LNCAP (cell line): Measurements from ENCODE around the gene CKAP5.

Experiments
- TF ChIP-seq, protein P1 (sequence below): fragments of 450-650 bp; IDR thresholded peaks from 2 replicates; pipeline ENCODE4 v1.5.1; 2017; ENCODE audit warnings: mild to moderate bottlenecking

The CKAP5 gene

DNA sequence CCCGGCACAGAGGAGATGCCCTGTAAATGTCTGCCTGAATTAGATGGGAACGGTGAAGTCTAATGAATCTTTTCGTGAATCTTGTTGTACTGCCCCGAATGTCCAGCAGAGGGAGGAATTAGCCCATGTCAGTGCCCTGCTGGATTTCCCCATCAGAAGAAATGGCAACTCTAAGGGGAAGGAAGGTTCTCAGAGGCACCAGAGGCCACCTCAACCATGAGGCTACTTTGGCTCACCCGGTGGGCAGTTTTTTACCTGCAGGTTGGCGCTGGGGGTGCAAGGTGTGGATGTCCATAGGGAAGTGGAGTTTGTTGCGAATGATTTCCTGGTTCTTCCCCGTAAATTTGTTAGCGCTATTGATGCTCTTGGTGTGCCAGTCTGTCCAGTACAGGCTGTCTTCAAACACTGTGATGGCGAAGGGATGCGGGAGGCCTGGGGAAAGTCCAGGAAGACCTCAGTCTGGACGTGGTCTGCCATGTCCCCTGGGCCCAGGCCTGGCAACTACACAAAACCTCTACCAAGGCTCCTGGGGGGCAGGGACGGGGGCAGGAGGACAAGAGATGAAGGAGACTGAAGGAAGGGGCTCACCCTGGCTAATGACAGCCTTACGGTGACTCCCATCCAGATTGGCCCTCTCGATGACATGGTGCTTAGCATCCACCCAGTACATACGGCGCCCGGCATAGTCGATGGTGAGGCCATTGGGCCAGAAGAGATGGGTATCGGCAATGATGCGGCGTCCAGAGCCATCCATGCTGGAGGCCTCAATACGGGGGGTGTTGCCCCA, 43.8 kb upstream of the CKAP5 start:
- TF ChIP-seq, protein P1, sequence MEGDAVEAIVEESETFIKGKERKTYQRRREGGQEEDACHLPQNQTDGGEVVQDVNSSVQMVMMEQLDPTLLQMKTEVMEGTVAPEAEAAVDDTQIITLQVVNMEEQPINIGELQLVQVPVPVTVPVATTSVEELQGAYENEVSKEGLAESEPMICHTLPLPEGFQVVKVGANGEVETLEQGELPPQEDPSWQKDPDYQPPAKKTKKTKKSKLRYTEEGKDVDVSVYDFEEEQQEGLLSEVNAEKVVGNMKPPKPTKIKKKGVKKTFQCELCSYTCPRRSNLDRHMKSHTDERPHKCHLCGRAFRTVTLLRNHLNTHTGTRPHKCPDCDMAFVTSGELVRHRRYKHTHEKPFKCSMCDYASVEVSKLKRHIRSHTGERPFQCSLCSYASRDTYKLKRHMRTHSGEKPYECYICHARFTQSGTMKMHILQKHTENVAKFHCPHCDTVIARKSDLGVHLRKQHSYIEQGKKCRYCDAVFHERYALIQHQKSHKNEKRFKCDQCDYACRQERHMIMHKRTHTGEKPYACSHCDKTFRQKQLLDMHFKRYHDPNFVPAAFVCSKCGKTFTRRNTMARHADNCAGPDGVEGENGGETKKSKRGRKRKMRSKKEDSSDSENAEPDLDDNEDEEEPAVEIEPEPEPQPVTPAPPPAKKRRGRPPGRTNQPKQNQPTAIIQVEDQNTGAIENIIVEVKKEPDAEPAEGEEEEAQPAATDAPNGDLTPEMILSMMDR: peak; percentile 83

DNA sequence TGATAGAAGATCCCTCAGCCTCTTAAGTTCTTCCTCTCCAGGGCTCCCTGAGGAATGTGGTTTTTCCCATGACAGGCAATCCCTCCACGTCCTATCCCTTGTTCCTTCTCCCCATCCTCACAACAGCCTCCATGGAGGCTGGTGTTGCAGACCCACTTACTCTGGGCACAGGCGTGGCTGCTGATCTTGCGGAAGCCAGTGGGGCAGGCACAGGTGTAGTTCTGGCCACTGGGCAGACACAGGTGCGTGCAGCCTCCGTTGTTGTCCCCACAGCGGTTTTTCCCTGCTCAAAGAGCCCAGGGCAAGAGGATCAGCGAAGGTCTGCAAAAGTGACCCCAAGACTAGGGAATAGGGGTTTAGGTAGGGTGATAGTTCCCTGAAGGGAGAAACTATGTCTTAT, 43.2 kb upstream of the CKAP5 start:
- TF ChIP-seq, protein P1: no peak

DNA sequence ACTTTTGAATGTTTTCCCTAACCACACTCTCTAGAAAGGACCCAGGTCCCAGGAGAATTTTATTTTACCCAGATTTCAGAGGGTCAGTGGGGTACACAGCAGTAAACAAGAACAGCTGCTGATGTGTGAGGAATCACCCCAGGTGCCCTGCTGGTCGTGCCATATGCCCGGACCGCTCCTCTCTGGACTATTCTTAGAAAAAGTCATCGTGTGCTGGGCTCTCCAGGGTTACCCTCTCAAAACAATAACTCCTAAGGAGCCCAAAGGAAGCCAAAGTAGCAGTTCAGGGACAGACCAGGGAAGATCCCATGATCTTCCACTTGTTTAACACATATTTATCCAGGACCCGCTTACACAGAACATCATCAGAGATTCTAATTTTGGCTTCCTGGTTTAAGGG, 42.6 kb upstream of the CKAP5 start:
- TF ChIP-seq, protein P1: no peak

DNA sequence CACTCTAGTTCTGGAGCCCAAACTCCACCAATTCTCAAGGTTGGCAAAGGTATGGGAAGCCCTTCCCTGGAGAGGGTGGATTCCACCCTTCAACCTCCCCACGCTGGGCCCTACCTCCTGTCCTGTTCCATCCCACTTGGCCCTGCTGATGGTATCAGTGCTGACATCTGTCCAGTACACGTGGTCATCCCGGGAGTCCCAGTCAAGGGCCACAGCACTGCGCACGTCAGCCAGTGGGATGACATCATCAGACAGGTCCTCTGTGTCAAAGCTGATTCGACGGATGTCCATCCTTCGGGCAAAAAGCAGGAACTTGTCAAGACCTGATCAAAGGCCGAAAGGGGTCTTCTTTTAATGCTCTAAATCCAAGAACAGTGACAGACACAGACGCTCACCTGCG, 40.1 kb upstream of the CKAP5 start:
- TF ChIP-seq, protein P1: no peak

DNA sequence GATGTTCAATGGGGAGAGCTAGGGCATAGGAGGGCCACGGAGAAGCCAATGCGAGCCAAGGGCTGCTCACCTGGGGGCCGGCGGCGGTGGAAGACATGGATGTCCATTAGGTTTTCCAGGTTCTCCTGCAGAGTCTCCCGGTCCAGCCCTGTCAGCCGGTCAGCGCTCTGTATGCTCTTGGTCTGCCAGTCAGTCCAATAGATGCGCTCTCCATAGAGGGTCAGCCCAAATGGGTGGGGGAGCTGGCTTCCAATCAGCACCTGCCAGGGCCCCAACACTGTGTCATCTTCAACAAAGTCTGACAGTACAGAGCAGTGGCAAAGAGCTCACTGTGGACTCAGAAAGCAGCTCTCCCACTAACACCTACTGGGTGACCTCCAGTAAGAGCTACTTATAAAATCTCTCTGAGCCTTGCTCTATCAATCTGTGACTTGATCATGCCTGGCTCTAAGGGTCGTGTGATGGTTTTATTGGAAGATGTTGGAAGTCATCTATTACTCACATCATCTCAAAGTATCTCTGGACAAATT, 33.0 kb upstream of the CKAP5 start:
- TF ChIP-seq, protein P1: no peak

DNA sequence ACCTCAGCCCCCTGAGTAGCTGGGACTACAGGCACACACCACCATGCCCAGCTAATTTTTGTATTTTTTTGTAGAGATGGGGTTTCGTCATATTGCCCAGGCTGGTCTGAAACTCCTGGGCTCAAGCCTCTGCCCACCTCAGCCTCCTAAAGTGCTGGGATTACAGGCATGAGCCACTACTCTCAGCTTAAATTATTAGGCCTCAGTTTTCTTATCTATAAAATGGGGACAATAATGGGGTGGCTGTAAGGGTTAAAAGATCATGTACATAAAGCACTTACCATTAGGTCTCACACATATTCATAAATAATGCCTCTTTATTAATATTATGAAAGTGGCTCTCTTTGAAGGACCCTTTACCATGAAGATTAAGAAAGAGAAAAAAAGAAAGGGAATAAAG, 31.5 kb upstream of the CKAP5 start:
- TF ChIP-seq, protein P1: no peak

DNA sequence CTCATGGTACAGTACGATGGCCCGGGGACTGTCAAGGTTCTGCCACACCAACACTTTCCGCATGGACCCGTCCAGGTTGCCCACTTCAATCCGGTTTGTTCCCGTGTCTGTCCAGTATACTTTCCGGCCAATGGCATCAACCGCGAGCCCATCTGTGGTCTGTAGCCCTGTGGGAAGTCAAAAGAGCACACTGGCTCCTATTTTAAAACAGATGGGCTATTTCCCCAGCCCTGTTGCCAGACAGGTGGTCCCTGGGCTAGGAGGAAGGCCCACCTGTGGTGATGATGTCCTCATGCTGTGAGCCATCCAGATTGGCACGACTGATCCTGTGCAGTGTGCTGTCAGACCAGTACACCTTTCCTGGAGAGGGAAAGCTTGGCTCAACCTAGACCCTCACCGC, 30.4 kb upstream of the CKAP5 start:
- TF ChIP-seq, protein P1: no peak

DNA sequence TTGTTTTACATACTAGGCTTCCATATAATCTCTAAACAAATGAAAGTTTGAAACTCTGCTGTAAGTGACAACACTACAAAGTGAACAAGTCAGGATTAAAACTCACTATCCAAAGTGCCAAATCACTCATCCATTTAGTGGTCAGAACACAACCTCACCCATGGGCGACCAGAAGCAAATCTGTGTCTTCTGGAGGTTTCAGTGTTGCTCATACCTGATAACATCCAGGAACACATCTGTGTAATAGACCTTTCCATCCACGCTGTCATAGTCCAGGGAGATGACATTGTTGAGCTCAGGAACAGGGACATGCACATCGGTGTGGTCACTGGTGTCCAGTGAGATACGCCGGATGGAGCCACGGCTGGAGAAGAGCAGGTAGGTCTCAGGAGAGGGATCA, 28.5 kb upstream of the CKAP5 start:
- TF ChIP-seq, protein P1: no peak
